Measurements from ENCODE around the gene RUBCN. TPM values are rescaled to one million over a fixed set of nuclear protein-coding genes. Genes with fewer than 3 reads are reported as not detected.

The RUBCN gene
- total and polyA plus RNA-seq, 2 of the 13 experiments (the other 11 are each of a cell fraction or from before 2014, with no cell fraction given): 5.2 to 8.1 TPM

DNA sequence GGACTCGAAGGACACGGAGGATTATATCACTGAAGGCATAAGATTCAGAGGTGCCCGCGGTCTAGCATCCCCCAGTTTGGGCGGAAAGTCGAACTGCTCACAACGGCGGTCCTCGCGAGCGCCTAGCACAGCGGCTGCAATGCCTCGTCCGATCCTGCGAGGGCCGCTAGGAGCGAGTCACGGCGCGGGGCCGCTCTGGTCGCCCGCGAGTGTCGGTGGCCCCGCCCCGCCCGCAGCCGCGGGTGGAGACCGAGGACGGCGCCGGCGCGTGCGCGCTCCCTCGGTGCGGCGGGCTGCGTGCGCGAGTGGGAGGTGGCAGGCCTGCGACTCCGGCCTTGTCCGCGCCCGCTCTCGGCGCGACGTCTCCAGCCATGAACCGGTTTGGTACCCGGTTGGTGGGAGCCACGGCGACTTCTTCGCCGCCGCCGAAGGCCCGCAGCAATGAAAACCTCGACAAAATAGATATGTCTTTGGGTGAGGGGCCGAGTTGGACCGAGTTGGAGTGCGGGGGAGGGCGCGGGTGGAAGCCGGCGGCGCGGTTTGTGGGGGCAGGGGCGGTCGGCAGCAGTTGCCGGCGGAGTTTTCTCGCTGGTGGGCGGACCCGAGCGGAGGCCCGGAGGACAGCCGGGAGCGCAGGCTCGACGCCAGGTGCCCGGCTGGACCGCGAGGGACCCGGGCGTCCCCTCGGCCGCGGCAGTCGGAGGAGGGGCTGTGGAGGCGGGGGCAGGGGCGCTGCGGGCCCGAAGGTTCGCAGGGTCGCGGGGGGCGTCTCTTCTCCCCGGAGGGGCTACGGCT lies 13.1 kb upstream of the RUBCN start, which contains the start of gene FYTTD1 (continued):
- TF ChIP-seq, protein P1, sequence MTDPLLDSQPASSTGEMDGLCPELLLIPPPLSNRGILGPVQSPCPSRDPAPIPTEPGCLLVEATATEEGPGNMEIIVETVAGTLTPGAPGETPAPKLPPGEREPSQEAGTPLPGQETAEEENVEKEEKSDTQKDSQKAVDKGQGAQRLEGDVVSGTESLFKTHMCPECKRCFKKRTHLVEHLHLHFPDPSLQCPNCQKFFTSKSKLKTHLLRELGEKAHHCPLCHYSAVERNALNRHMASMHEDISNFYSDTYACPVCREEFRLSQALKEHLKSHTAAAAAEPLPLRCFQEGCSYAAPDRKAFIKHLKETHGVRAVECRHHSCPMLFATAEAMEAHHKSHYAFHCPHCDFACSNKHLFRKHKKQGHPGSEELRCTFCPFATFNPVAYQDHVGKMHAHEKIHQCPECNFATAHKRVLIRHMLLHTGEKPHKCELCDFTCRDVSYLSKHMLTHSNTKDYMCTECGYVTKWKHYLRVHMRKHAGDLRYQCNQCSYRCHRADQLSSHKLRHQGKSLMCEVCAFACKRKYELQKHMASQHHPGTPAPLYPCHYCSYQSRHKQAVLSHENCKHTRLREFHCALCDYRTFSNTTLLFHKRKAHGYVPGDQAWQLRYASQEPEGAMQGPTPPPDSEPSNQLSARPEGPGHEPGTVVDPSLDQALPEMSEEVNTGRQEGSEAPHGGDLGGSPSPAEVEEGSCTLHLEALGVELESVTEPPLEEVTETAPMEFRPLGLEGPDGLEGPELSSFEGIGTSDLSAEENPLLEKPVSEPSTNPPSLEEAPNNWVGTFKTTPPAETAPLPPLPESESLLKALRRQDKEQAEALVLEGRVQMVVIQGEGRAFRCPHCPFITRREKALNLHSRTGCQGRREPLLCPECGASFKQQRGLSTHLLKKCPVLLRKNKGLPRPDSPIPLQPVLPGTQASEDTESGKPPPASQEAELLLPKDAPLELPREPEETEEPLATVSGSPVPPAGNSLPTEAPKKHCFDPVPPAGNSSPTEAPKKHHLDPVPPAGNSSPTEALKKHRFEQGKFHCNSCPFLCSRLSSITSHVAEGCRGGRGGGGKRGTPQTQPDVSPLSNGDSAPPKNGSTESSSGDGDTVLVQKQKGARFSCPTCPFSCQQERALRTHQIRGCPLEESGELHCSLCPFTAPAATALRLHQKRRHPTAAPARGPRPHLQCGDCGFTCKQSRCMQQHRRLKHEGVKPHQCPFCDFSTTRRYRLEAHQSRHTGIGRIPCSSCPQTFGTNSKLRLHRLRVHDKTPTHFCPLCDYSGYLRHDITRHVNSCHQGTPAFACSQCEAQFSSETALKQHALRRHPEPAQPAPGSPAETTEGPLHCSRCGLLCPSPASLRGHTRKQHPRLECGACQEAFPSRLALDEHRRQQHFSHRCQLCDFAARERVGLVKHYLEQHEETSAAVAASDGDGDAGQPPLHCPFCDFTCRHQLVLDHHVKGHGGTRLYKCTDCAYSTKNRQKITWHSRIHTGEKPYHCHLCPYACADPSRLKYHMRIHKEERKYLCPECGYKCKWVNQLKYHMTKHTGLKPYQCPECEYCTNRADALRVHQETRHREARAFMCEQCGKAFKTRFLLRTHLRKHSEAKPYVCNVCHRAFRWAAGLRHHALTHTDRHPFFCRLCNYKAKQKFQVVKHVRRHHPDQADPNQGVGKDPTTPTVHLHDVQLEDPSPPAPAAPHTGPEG (CRISPR knock-in tag; IDR thresholded peaks at IDR 0.05): peak; percentile 34; the same call in 1 of the 2 replicates
- no peak for TF ChIP-seq FOXK1 (CRISPR knock-in tag; IDR thresholded peaks at IDR 0.05; ENCODE audit: borderline replicate concordance, low read depth)
- peak; percentile 31 to 74; a peak in 3 of 4 replicates for TF ChIP-seq POLR2A (IDR thresholded peaks at IDR 0.05; ENCODE audit: insufficient read depth in 1 of 2, low read depth in 2 of 2, low read length in 2 of 2)
- peak; percentile 8; the same call in 1 of the 2 replicates for TF ChIP-seq HDAC2 (CRISPR knock-in tag; IDR thresholded peaks at IDR 0.05)
- TF ChIP-seq KDM3A (CRISPR knock-in tag; IDR thresholded peaks at IDR 0.05; ENCODE audit: low read depth): no peak
- TF ChIP-seq, protein P2, sequence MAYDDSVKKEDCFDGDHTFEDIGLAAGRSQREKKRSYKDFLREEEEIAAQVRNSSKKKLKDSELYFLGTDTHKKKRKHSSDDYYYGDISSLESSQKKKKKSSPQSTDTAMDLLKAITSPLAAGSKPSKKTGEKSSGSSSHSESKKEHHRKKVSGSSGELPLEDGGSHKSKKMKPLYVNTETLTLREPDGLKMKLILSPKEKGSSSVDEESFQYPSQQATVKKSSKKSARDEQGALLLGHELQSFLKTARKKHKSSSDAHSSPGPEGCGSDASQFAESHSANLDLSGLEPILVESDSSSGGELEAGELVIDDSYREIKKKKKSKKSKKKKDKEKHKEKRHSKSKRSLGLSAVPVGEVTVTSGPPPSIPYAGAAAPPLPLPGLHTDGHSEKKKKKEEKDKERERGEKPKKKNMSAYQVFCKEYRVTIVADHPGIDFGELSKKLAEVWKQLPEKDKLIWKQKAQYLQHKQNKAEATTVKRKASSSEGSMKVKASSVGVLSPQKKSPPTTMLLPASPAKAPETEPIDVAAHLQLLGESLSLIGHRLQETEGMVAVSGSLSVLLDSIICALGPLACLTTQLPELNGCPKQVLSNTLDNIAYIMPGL (CRISPR knock-in tag; IDR thresholded peaks at IDR 0.05; ENCODE audit: borderline replicate concordance in 1 of 2, low read depth in 1 of 2): peak in 1 of 2 experiments; percentile 77; a peak in 2 of 4 replicates
- TF ChIP-seq ZNF556 (CRISPR knock-in tag; IDR thresholded peaks at IDR 0.05; ENCODE audit: borderline replicate concordance): 0 out of 2 replicates have a peak, but pooled peaks have one; percentile 17
- TF ChIP-seq MXI1 (IDR thresholded peaks at IDR 0.05; ENCODE audit: borderline replicate concordance, low read depth, low read length): peak; percentile 48; the same call in 1 of the 3 replicates
- no peak for TF ChIP-seq ZNF530 (CRISPR knock-in tag; IDR thresholded peaks at IDR 0.05; ENCODE audit: low read depth)
- TF ChIP-seq, protein P3, sequence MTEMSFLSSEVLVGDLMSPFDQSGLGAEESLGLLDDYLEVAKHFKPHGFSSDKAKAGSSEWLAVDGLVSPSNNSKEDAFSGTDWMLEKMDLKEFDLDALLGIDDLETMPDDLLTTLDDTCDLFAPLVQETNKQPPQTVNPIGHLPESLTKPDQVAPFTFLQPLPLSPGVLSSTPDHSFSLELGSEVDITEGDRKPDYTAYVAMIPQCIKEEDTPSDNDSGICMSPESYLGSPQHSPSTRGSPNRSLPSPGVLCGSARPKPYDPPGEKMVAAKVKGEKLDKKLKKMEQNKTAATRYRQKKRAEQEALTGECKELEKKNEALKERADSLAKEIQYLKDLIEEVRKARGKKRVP (CRISPR knock-in tag; IDR thresholded peaks at IDR 0.05): 0 out of 4 replicates have a peak, but pooled peaks of 1 of the 2 experiments have one; percentile 26
- peak; percentile 82 for TF ChIP-seq RBM39 (IDR thresholded peaks at IDR 0.05; ENCODE audit: low read depth, low read length, poor library complexity, severe bottlenecking)
- TF ChIP-seq HOXA3 (CRISPR knock-in tag; IDR thresholded peaks at IDR 0.05): peak; percentile 74
- TF ChIP-seq, protein P4, sequence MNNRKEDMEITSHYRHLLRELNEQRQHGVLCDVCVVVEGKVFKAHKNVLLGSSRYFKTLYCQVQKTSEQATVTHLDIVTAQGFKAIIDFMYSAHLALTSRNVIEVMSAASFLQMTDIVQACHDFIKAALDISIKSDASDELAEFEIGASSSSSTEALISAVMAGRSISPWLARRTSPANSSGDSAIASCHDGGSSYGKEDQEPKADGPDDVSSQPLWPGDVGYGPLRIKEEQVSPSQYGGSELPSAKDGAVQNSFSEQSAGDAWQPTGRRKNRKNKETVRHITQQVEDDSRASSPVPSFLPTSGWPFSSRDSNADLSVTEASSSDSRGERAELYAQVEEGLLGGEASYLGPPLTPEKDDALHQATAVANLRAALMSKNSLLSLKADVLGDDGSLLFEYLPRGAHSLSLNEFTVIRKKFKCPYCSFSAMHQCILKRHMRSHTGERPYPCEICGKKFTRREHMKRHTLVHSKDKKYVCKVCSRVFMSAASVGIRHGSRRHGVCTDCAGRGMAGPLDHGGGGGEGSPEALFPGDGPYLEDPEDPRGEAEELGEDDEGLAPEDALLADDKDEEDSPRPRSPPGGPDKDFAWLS (CRISPR knock-in tag; IDR thresholded peaks at IDR 0.05; ENCODE audit: borderline replicate concordance): no peak
- TF ChIP-seq, protein P5, sequence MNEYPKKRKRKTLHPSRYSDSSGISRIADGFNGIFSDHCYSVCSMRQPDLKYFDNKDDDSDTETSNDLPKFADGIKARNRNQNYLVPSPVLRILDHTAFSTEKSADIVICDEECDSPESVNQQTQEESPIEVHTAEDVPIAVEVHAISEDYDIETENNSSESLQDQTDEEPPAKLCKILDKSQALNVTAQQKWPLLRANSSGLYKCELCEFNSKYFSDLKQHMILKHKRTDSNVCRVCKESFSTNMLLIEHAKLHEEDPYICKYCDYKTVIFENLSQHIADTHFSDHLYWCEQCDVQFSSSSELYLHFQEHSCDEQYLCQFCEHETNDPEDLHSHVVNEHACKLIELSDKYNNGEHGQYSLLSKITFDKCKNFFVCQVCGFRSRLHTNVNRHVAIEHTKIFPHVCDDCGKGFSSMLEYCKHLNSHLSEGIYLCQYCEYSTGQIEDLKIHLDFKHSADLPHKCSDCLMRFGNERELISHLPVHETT (CRISPR knock-in tag; conservative IDR thresholded peaks at IDR 0.05): no peak; the same call in 1 of the 2 replicates
- TF ChIP-seq ZNF547 (CRISPR knock-in tag; IDR thresholded peaks at IDR 0.05): peak; percentile 65; the same call in 1 of the 2 replicates
